Neural cell (in vitro differentiated cells): Measurements from ENCODE around the gene EFTUD2. TPM values are rescaled to one million over a fixed set of nuclear protein-coding genes. Genes with fewer than 3 reads are reported as not detected.

Experiments
- H2AFZ ChIP-seq: fragments of 200-600, 300-800 bp; sonication (generic), shearing (Covaris generic); 2 replicates; pipeline ENCODE4 v1.6.0; 2014; ENCODE audit warnings: low read depth, mild to moderate bottlenecking, antibody characterized with exemption, low read length, moderate library complexity
- H3F3A ChIP-seq: fragments of 200-600 bp; shearing (Covaris generic); 2 replicates; pipeline ENCODE4 v1.6.1; 2016; ENCODE audit warnings: mild to moderate bottlenecking, moderate library complexity, mixed read lengths, antibody characterized with exemption, low read length; ENCODE audit not compliant: insufficient read depth, poor library complexity, severe bottlenecking
- H3K27ac ChIP-seq: fragments of 200-600, 300-800 bp; sonication (generic), shearing (Covaris generic); 2 replicates; pipeline ENCODE4 v1.5.1; 2014; ENCODE audit warnings: mild to moderate bottlenecking, low read length, moderate library complexity
- H3K27me3 ChIP-seq: fragments of 300-800, 200-600 bp; sonication (generic), shearing (Covaris generic); 2 replicates; pipeline ENCODE4 v1.6.0; 2014; ENCODE audit warnings: mild to moderate bottlenecking, low read depth, low read length, moderate library complexity; ENCODE audit not compliant: insufficient read depth
- H3K36me3 ChIP-seq: fragments of 300-800, 200-600 bp; sonication (generic), shearing (Covaris generic); 2 replicates; pipeline ENCODE4 v1.5.1; 2014; ENCODE audit warnings: mild to moderate bottlenecking, antibody characterized with exemption, low read length, moderate library complexity; ENCODE audit not compliant: insufficient read depth
- H3K4me2 ChIP-seq: fragments of 300-800, 200-600 bp; sonication (generic), shearing (Covaris generic); 2 replicates; pipeline ENCODE4 v1.6.0; 2014; ENCODE audit warnings: mild to moderate bottlenecking, low read length
- H3K4me3 ChIP-seq: fragments of 300-800, 200-600 bp; sonication (generic), shearing (Covaris generic); 2 replicates; pipeline ENCODE4 v1.5.1; 2014; ENCODE audit warnings: mild to moderate bottlenecking, low read length, moderate library complexity
- H3K79me2 ChIP-seq: fragments of 200-600 bp; shearing (Covaris generic); replicated peaks from 2 replicates; pipeline ENCODE4 v1.6.0; 2014; ENCODE audit warnings: mild to moderate bottlenecking, low read length, moderate library complexity; ENCODE audit not compliant: insufficient read depth
- H3K9ac ChIP-seq: fragments of 300-800, 200-600 bp; sonication (generic), shearing (Covaris generic); 2 replicates; pipeline ENCODE4 v1.6.1; 2016; ENCODE audit warnings: mild to moderate bottlenecking, low read length, mixed read lengths
- H3K9me2 ChIP-seq: fragments of 200-600 bp; shearing (Covaris generic); 2 replicates; pipeline ENCODE4 v1.6.1; 2016; ENCODE audit warnings: mild to moderate bottlenecking, low read length, mixed read lengths; ENCODE audit not compliant: insufficient read depth
- H3K9me3 ChIP-seq: fragments of 200-600, 300-800 bp; sonication (generic), shearing (Covaris generic); 2 replicates; pipeline ENCODE4 v1.6.1; 2016; ENCODE audit warnings: mild to moderate bottlenecking, mixed run types, low read length, moderate library complexity, mixed read lengths
- H4K20me1 ChIP-seq: fragments of 200-600 bp; shearing (Covaris generic); 2 replicates; pipeline ENCODE4 v1.6.1; 2016; ENCODE audit warnings: mild to moderate bottlenecking, mixed run types; ENCODE audit not compliant: insufficient read depth
- EP300 ChIP-seq: fragments of 450-650 bp; conservative IDR thresholded peaks from 2 replicates; pipeline ENCODE4 v1.6.1; 2014; ENCODE audit warnings: antibody characterized with exemption, mild to moderate bottlenecking, moderate library complexity; ENCODE audit not compliant: poor library complexity, severe bottlenecking
- EZH2 ChIP-seq: fragments of 200-600, 300-800 bp; shearing (Covaris generic), sonication (generic); IDR thresholded peaks from 2 replicates; pipeline ENCODE4 v1.6.1; 2014; ENCODE audit warnings: antibody characterized with exemption, low read length, borderline replicate concordance, mild to moderate bottlenecking; ENCODE audit not compliant: insufficient read depth, poor library complexity, severe bottlenecking
- MXI1 ChIP-seq: fragments of 450-650 bp; conservative IDR thresholded peaks from 2 replicates; pipeline ENCODE4 v1.6.1; 2014; ENCODE audit warnings: antibody characterized with exemption, mild to moderate bottlenecking; ENCODE audit not compliant: poor library complexity, severe bottlenecking
- POLR2AphosphoS5 ChIP-seq: IDR thresholded peaks from 2 replicates; pipeline ENCODE4 v1.6.1; 2012
- RAD21 ChIP-seq: fragments of 450-650 bp; conservative IDR thresholded peaks from 2 replicates; pipeline ENCODE4 v1.6.1; 2014; ENCODE audit warnings: antibody characterized with exemption, mild to moderate bottlenecking, moderate library complexity
- SMC3 ChIP-seq: fragments of 450-650 bp; conservative IDR thresholded peaks from 2 replicates; pipeline ENCODE4 v1.6.1; 2014; ENCODE audit warnings: antibody characterized with exemption, mild to moderate bottlenecking, moderate library complexity; ENCODE audit not compliant: poor library complexity
- TAF1 ChIP-seq: IDR thresholded peaks from 2 replicates; pipeline ENCODE4 v1.6.1; 2012; ENCODE audit warnings: low read depth
- polyA plus RNA-seq: library from polyadenylated mRNA; depleted of rRNA; stranded (reverse); fragments of >200 nt; gene quantifications from 2 replicates; pipeline ENCODE4 v1.2.3, GENCODE V29; 2014
- TF ChIP-seq, protein P1 (sequence below): IDR thresholded peaks from 2 replicates; pipeline ENCODE4 v1.6.1; 2012; ENCODE audit warnings: borderline replicate concordance
- TF ChIP-seq, protein P2 (sequence below): fragments of 450-650 bp; IDR thresholded peaks from 2 replicates; pipeline ENCODE4 v1.5.1; 2014; ENCODE audit warnings: antibody characterized with exemption, mild to moderate bottlenecking, moderate library complexity; ENCODE audit not compliant: poor library complexity, severe bottlenecking

The EFTUD2 gene
- polyA plus RNA-seq, 1 donor from 2014 or later: 69.4 TPM

GRCh38 chr17:44907729-44908470 lies 8.7 kb upstream of the EFTUD2 start:
- Histone ChIP-seq H3K27ac (no peak overlapping the region), H3K79me2 (no peaks in the 10 kb centered on the region), H3K27me3 (peaks cover 17% of the 10 kb centered on the region), H3K4me3 (no peak overlapping the region), H2AFZ (no peak overlapping the region), H4K20me1 (no peaks in the 10 kb centered on the region), H3K4me2 (no peak overlapping the region), H3K9me2 (no peaks in the 10 kb centered on the region), H3K9ac (no peak overlapping the region), H3K36me3 (no peaks in the 10 kb centered on the region), H3F3A (no peaks in the 10 kb centered on the region), H3K9me3 (no peaks in the 10 kb centered on the region)
- TF ChIP-seq, protein P1, sequence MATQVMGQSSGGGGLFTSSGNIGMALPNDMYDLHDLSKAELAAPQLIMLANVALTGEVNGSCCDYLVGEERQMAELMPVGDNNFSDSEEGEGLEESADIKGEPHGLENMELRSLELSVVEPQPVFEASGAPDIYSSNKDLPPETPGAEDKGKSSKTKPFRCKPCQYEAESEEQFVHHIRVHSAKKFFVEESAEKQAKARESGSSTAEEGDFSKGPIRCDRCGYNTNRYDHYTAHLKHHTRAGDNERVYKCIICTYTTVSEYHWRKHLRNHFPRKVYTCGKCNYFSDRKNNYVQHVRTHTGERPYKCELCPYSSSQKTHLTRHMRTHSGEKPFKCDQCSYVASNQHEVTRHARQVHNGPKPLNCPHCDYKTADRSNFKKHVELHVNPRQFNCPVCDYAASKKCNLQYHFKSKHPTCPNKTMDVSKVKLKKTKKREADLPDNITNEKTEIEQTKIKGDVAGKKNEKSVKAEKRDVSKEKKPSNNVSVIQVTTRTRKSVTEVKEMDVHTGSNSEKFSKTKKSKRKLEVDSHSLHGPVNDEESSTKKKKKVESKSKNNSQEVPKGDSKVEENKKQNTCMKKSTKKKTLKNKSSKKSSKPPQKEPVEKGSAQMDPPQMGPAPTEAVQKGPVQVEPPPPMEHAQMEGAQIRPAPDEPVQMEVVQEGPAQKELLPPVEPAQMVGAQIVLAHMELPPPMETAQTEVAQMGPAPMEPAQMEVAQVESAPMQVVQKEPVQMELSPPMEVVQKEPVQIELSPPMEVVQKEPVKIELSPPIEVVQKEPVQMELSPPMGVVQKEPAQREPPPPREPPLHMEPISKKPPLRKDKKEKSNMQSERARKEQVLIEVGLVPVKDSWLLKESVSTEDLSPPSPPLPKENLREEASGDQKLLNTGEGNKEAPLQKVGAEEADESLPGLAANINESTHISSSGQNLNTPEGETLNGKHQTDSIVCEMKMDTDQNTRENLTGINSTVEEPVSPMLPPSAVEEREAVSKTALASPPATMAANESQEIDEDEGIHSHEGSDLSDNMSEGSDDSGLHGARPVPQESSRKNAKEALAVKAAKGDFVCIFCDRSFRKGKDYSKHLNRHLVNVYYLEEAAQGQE: no peak
- no peak for TF ChIP-seq RAD21

- H3F3A ChIP-seq: no peaks in the 10 kb centered on the region
- peaks cover 17% of the 10 kb centered on the region for H3K27me3 ChIP-seq
- H3K4me3 ChIP-seq: no peak overlapping the region
- no peaks in the 10 kb centered on the region for H4K20me1 ChIP-seq
- no peak overlapping the region for H3K4me2 ChIP-seq
- no peak overlapping the region for H2AFZ ChIP-seq
- TF ChIP-seq EZH2: no peak
- no peaks in the 10 kb centered on the region for H3K9me3 ChIP-seq
- no peak overlapping the region for H3K27ac ChIP-seq
- H3K9me2 ChIP-seq: no peaks in the 10 kb centered on the region
- H3K9ac ChIP-seq: no peak overlapping the region
- H3K36me3 ChIP-seq: no peaks in the 10 kb centered on the region
- H3K79me2 ChIP-seq: no peaks in the 10 kb centered on the region
Measured at GRCh38 chr17:44906763-44907728, 7.8 kb upstream of the EFTUD2 start.

DNA sequence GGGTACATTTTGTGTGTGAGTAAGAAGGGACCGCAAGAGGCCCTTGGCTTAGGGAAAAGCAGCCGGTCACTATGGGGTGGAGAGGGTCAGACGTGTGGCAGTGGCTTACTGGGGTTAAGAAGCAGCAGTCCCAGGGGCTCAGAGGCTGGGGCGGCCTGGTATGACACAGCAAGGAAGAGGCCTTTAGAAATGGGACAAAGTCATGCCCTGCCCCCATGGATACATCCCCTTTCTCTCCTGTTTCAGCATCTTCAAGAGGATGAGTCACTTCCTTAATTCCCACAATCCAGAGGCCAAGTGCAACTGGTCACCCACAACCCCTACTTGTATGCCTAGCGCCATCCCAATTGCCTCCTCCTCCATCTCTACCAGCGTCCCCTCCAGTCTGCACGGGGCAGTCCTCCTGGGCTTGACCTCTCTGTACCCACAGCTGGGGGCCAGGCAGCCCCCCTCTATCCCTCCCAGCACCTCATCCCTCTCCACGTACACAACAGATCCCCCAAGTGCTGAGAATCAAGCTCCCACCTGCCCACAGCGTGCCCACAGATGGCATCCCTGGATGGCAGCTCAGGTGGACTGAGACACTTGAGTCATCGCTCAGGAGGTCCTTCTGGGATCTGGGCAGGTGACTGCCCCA lies 6.9 kb upstream of the EFTUD2 start:
- Histone ChIP-seq H3K36me3 (no peaks in the 10 kb centered on the region), H3K79me2 (no peaks in the 10 kb centered on the region), H3K4me3 (no peak overlapping the region), H3K27me3 (peaks cover 9% of the 10 kb centered on the region), H3K9me2 (no peaks in the 10 kb centered on the region), H2AFZ (no peak overlapping the region), H3F3A (no peaks in the 10 kb centered on the region), H3K27ac (no peak overlapping the region), H3K4me2 (no peak overlapping the region), H3K9me3 (no peaks in the 10 kb centered on the region), H3K9ac (no peak overlapping the region), H4K20me1 (no peaks in the 10 kb centered on the region)
- TF ChIP-seq, protein P2, sequence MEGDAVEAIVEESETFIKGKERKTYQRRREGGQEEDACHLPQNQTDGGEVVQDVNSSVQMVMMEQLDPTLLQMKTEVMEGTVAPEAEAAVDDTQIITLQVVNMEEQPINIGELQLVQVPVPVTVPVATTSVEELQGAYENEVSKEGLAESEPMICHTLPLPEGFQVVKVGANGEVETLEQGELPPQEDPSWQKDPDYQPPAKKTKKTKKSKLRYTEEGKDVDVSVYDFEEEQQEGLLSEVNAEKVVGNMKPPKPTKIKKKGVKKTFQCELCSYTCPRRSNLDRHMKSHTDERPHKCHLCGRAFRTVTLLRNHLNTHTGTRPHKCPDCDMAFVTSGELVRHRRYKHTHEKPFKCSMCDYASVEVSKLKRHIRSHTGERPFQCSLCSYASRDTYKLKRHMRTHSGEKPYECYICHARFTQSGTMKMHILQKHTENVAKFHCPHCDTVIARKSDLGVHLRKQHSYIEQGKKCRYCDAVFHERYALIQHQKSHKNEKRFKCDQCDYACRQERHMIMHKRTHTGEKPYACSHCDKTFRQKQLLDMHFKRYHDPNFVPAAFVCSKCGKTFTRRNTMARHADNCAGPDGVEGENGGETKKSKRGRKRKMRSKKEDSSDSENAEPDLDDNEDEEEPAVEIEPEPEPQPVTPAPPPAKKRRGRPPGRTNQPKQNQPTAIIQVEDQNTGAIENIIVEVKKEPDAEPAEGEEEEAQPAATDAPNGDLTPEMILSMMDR: no peak
- TF ChIP-seq TAF1 (no peak), EP300 (no peak), POLR2AphosphoS5 (no peak), MXI1 (no peak), EZH2 (no peak), RAD21 (no peak), SMC3 (no peak)
- TF ChIP-seq, protein P1: no peak
